Measurements from ENCODE around the gene DCTN2. TPM values are rescaled to one million over a fixed set of nuclear protein-coding genes. Genes with fewer than 3 reads are reported as not detected.
"Not testable (repeated sequence)": the region's sequence is repeated elsewhere in the genome, so short reads cannot be mapped to it uniquely, and the experiment has no call there.

The DCTN2 gene
- total RNA-seq, 1 experiment from 2014 or later, result 129 TPM

DNA sequence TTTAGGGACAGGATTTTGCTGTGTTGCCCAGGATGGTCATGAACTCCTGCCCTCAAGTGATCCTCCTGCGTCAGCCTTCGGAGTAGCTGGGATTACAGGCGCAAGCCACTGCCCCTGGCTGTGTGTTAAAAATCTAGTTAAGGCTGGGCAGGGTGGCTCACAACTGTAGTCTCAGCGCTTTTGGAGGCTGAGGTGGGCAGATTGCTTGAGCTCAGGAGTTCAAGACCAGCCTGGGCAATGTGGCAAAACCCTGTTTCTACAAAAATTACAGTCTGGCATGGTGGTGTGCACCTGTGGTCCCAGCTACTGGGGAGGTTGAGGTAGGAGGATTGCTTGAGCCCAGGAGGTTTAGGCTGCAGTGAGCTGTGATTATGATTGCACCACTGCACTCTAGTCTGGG, 35.8 kb downstream of the DCTN2 start:
- intact Hi-C loops (cut with micrococcal nuclease; ENCODE audit: unreplicated experiment), result no loop called here
- no peak overlapping the region for H3K27ac ChIP-seq (ENCODE audit: low read depth, low read length, poor library complexity, severe bottlenecking)
- CTCF ChIA-PET, result no interaction called here
- no TSS peak for BruUV-seq (replicated peaks)
- POLR2A ChIA-PET (ENCODE audit: low non-redundant PET), result interaction anchor here (0.7 kb wide), 1 partner anchor 13 kb away, joined by 5 read pairs; no protein-coding TSS in a partner anchor
- no peak for DNase-seq (ENCODE audit: low spot score)
- peaks cover 6% of the 10 kb centered on the region for H3K4me1 ChIP-seq (ENCODE audit: insufficient read depth, low read length, poor library complexity, severe bottlenecking)
- TF ChIP-seq EZH2 (IDR thresholded peaks at IDR 0.05; ENCODE audit: borderline replicate concordance, low read depth, low read length, poor library complexity, severe bottlenecking), result no peak
- TF ChIP-seq, protein P1, sequence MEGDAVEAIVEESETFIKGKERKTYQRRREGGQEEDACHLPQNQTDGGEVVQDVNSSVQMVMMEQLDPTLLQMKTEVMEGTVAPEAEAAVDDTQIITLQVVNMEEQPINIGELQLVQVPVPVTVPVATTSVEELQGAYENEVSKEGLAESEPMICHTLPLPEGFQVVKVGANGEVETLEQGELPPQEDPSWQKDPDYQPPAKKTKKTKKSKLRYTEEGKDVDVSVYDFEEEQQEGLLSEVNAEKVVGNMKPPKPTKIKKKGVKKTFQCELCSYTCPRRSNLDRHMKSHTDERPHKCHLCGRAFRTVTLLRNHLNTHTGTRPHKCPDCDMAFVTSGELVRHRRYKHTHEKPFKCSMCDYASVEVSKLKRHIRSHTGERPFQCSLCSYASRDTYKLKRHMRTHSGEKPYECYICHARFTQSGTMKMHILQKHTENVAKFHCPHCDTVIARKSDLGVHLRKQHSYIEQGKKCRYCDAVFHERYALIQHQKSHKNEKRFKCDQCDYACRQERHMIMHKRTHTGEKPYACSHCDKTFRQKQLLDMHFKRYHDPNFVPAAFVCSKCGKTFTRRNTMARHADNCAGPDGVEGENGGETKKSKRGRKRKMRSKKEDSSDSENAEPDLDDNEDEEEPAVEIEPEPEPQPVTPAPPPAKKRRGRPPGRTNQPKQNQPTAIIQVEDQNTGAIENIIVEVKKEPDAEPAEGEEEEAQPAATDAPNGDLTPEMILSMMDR (conservative IDR thresholded peaks at IDR 0.05; ENCODE audit: low read depth, low read length), result no peak
- peaks cover 77% of the 10 kb centered on the region for H3K36me3 ChIP-seq (ENCODE audit: insufficient read depth, low read length, poor library complexity, severe bottlenecking)
- H3K9me3 ChIP-seq (ENCODE audit: low read depth, low read length, poor library complexity, severe bottlenecking), result no peaks in the 10 kb centered on the region
- no peak overlapping the region for H3K4me3 ChIP-seq (ENCODE audit: low read depth, low read length, poor library complexity, severe bottlenecking)
- H3K27me3 ChIP-seq (replicated peaks; ENCODE audit: insufficient read depth, low read depth, low read length, poor library complexity), result no peaks in the 10 kb centered on the region

DNA sequence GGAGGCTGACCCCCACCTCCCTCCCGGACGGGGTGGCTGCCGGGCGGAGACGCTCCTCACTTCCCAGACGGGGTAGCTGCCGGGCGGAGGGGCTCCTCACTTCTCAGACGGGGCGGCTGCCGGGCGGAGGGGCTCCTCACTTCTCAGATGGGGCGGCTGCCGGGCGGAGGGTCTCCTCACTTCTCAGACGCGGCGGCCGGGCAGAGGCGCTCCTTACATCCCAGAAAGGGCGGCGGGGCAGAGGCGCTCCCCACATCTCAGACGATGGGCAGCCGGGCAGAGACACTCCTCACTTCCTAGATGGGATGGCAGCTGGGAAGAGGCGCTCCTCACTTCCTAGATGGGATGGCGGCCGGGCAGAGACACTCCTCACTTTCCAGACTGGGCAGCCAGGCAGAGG, 39.2 kb downstream of the DCTN2 start:
- peaks cover 75% of the 10 kb centered on the region for H3K36me3 ChIP-seq (ENCODE audit: insufficient read depth, low read length, poor library complexity, severe bottlenecking)
- CTCF ChIA-PET; POLR2A ChIA-PET (ENCODE audit: low non-redundant PET); H3K4me3 ChIP-seq (ENCODE audit: low read depth, low read length, poor library complexity, severe bottlenecking); BruUV-seq (replicated peaks); H3K9me3 ChIP-seq (ENCODE audit: low read depth, low read length, poor library complexity, severe bottlenecking); H3K27me3 ChIP-seq (replicated peaks; ENCODE audit: insufficient read depth, low read depth, low read length, poor library complexity); H3K4me1 ChIP-seq (ENCODE audit: insufficient read depth, low read length, poor library complexity, severe bottlenecking); H3K27ac ChIP-seq (ENCODE audit: low read depth, low read length, poor library complexity, severe bottlenecking); intact Hi-C loops (cut with micrococcal nuclease; ENCODE audit: unreplicated experiment); DNase-seq (ENCODE audit: low spot score): not testable (repeated sequence)

DNA sequence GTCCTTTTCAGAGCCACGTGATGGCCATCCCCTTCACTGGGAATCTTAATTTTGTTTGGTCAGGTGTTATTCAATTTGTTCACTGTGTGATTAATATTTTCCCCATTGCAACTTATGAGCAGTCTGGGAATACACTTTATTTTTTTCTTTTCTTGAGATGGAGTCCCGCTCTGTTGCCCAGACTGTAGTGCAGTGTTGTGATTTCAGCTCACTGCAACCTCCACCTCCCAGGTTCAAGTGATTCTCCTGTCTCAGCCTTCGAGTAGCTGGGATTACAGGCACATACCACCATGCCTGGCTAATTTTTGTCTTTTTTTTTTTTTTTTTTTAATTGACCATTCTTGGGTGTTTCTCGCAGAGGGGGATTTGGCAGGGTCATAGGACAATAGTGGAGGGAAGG, 40.5 kb downstream of the DCTN2 start:
- DNase-seq (ENCODE audit: low spot score); H3K4me3 ChIP-seq (ENCODE audit: low read depth, low read length, poor library complexity, severe bottlenecking); H3K9me3 ChIP-seq (ENCODE audit: low read depth, low read length, poor library complexity, severe bottlenecking); intact Hi-C loops (cut with micrococcal nuclease; ENCODE audit: unreplicated experiment); CTCF ChIA-PET; BruUV-seq (replicated peaks); H3K27me3 ChIP-seq (replicated peaks; ENCODE audit: insufficient read depth, low read depth, low read length, poor library complexity); POLR2A ChIA-PET (ENCODE audit: low non-redundant PET); H3K4me1 ChIP-seq (ENCODE audit: insufficient read depth, low read length, poor library complexity, severe bottlenecking); H3K27ac ChIP-seq (ENCODE audit: low read depth, low read length, poor library complexity, severe bottlenecking): not testable (repeated sequence)
- peaks cover 72% of the 10 kb centered on the region for H3K36me3 ChIP-seq (ENCODE audit: insufficient read depth, low read length, poor library complexity, severe bottlenecking)

DNA sequence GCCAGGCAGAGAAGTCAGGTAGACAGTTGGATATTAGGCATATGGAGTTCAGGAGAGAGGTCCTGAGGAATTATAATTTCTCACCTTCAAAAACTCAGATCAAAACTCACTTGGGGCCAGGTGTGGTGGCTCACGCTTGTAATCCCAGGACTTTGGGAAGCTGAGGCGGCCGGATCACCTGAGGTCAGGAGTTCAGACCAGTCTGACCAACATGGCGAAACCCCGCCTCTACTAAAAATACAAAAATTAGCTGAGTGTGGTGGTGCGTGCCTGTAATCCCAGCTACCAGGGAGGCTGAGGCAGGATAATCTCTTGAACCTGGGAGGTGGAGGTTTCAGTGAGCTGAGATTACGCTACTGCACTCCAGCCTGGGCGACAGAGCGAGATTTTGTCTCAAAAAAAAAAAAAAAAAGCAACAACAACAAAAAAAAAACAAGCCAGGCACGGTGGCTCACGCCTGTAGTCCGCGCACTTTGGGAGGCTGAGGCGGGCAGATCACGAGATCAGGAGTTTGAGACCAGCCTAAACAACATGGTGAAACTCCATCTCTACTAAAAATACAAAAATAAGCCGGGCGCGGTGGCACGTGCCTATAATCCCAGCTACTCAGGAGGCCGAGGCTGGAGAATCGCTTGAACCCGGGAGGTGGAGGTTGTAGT, 44.6 kb downstream of the DCTN2 start:
- POLR2A ChIA-PET (ENCODE audit: low non-redundant PET), result interaction anchor here (0.6 to 1.0 kb wide), 3 partner anchors 12 to 344 kb away, joined by 3 to 9 read pairs (median 4); partner anchors contain the start of gene CTDSP2
- H3K4me3 ChIP-seq (ENCODE audit: low read depth, low read length, poor library complexity, severe bottlenecking); H3K27ac ChIP-seq (ENCODE audit: low read depth, low read length, poor library complexity, severe bottlenecking); H3K4me1 ChIP-seq (ENCODE audit: insufficient read depth, low read length, poor library complexity, severe bottlenecking); H3K27me3 ChIP-seq (replicated peaks; ENCODE audit: insufficient read depth, low read depth, low read length, poor library complexity); intact Hi-C loops (cut with micrococcal nuclease; ENCODE audit: unreplicated experiment); BruUV-seq (replicated peaks); CTCF ChIA-PET; DNase-seq (ENCODE audit: low spot score); H3K9me3 ChIP-seq (ENCODE audit: low read depth, low read length, poor library complexity, severe bottlenecking): not testable (repeated sequence)
- H3K36me3 ChIP-seq (ENCODE audit: insufficient read depth, low read length, poor library complexity, severe bottlenecking), result peaks cover 81% of the 10 kb centered on the region

Data from A673 (cell line).